IMR-90 (cell line): Measurements from ENCODE around the gene FAM110C. TPM values are rescaled to one million over a fixed set of nuclear protein-coding genes. Genes with fewer than 3 reads are reported as not detected.

Experiments used
- ATAC-seq: fragments of 200-7000 bp; cut with Tn5 transposase; 2 replicates; pipeline ENCODE4 v1.9.1; 2020; ENCODE audit warnings: low read depth, mild to moderate bottlenecking, moderate library complexity
- BruUV-seq: library from RNA; stranded (reverse); fragments of 400-500 nt; replicated peaks from 2 replicates; lab custom pipeline; 2021; lab: Mats Ljungman, UMichigan
- CTCF ChIA-PET: fragments of 300-600 bp; formaldehyde crosslinking; extraction: SDS; loops from one replicate; lab custom pipeline; 2021; ENCODE audit warnings: antibody characterized with exemption; lab: Yijun Ruan, JAX
- POLR2A ChIA-PET: fragments of 300-600 bp; sonication (Branson Sonifier 250); formaldehyde crosslinking; loops from one replicate; lab custom pipeline; 2022; ENCODE audit warnings: antibody characterized with exemption; ENCODE audit not compliant: unreplicated experiment; lab: Charles Lee
- DNase-seq: peaks from one replicate; pipeline ENCODE4 v3.0.0; 2013
- H2AFZ ChIP-seq: replicated peaks from 2 replicates; pipeline ENCODE3; 2013; ENCODE audit warnings: low read length, mild to moderate bottlenecking; ENCODE audit not compliant: poor library complexity
- H2AK5ac ChIP-seq: 2 replicates; pipeline ENCODE4 v1.6.1; 2013; ENCODE audit warnings: low read depth, low read length, inconsistent platforms
- H2AK9ac ChIP-seq: replicated peaks from 2 replicates; pipeline ENCODE3; 2013; ENCODE audit warnings: mild to moderate bottlenecking, low read depth, low read length, moderate library complexity; ENCODE audit not compliant: poor library complexity
- H2BK120ac ChIP-seq: 2 replicates; pipeline ENCODE4 v1.6.1; 2013; ENCODE audit warnings: low read depth, low read length, inconsistent platforms
- H2BK15ac ChIP-seq: 3 replicates; pipeline ENCODE4 v1.6.1; 2013; ENCODE audit warnings: low read depth, low read length, inconsistent platforms
- H2BK20ac ChIP-seq: 2 replicates; pipeline ENCODE4 v1.6.1; 2013; ENCODE audit warnings: low read depth, mild to moderate bottlenecking, inconsistent platforms, low read length, moderate library complexity
- H2BK5ac ChIP-seq: 2 replicates; pipeline ENCODE4 v1.6.1; 2013; ENCODE audit warnings: mild to moderate bottlenecking, low read depth, low read length, inconsistent platforms; ENCODE audit not compliant: poor library complexity, severe bottlenecking
- H3K14ac ChIP-seq: replicated peaks from 2 replicates; pipeline ENCODE4 v1.6.1; 2013; ENCODE audit warnings: low read depth, low read length, inconsistent platforms
- H3K18ac ChIP-seq: 2 replicates; pipeline ENCODE4 v1.6.1; 2013; ENCODE audit warnings: low read depth, low read length, control low read depth
- H3K23ac ChIP-seq: 2 replicates; pipeline ENCODE4 v1.6.1; 2013; ENCODE audit warnings: low read depth, low read length, inconsistent platforms
- H3K27ac ChIP-seq: 2 replicates; pipeline ENCODE4 v1.5.1; 2013; ENCODE audit warnings: mild to moderate bottlenecking, control low read depth, low read length; ENCODE audit not compliant: insufficient read depth
- H3K27me3 ChIP-seq: 2 replicates; pipeline ENCODE4 v1.6.1; 2013; ENCODE audit warnings: low read length; ENCODE audit not compliant: control insufficient read depth, insufficient read depth
- H3K36me3 ChIP-seq: 2 replicates; pipeline ENCODE4 v1.6.1; 2013; ENCODE audit warnings: low read length, mixed read lengths; ENCODE audit not compliant: control insufficient read depth, insufficient read depth
- H3K4ac ChIP-seq: 2 replicates; pipeline ENCODE4 v1.6.1; 2013; ENCODE audit warnings: low read depth, low read length, inconsistent platforms
- H3K4me1 ChIP-seq: 2 replicates; pipeline ENCODE4 v1.6.1; 2013; ENCODE audit warnings: low read length, mixed read lengths; ENCODE audit not compliant: control insufficient read depth, insufficient read depth
- H3K4me2 ChIP-seq: 2 replicates; pipeline ENCODE4 v1.6.1; 2013; ENCODE audit warnings: low read depth, mild to moderate bottlenecking, control low read depth, low read length, moderate library complexity
- H3K4me3 ChIP-seq: 2 replicates; pipeline ENCODE4 v1.5.1; 2013; ENCODE audit warnings: low read depth, mild to moderate bottlenecking, control low read depth, low read length, moderate library complexity; ENCODE audit not compliant: insufficient read depth
- H3K56ac ChIP-seq: 2 replicates; pipeline ENCODE4 v1.6.1; 2013; ENCODE audit warnings: low read length, inconsistent platforms; ENCODE audit not compliant: insufficient read depth; ENCODE audit errors: extremely low read depth
- H3K79me1 ChIP-seq, 2 experiments: 2 replicates each; pipeline ENCODE4 v1.6.1; 2013; ENCODE audit warnings: low read length in 2 of 2, inconsistent platforms in 1 of 2, low read depth in 1 of 2
- H3K9ac ChIP-seq: 2 replicates; pipeline ENCODE4 v1.6.1; 2013; ENCODE audit warnings: low read depth, low read length, control low read depth
- H3K9me1 ChIP-seq: 2 replicates; pipeline ENCODE4 v1.6.1; 2013; ENCODE audit warnings: low read length, inconsistent platforms; ENCODE audit not compliant: insufficient read depth
- H3K9me3 ChIP-seq: 2 replicates; pipeline ENCODE4 v1.6.1; 2013; ENCODE audit warnings: low read length; ENCODE audit not compliant: control insufficient read depth, insufficient read depth
- H4K20me1 ChIP-seq: 2 replicates; pipeline ENCODE4 v1.6.1; 2013; ENCODE audit warnings: low read length, inconsistent platforms; ENCODE audit not compliant: insufficient read depth
- H4K5ac ChIP-seq: 2 replicates; pipeline ENCODE4 v1.6.1; 2013; ENCODE audit warnings: mild to moderate bottlenecking, low read depth, low read length, control low read depth
- H4K8ac ChIP-seq, 2 experiments: 2 replicates each; pipeline ENCODE4 v1.6.1; 2013; ENCODE audit warnings: low read depth in 2 of 2, low read length in 2 of 2, control low read depth in 1 of 2, inconsistent platforms in 1 of 2
- H4K91ac ChIP-seq: 2 replicates; pipeline ENCODE4 v1.6.1; 2013; ENCODE audit warnings: low read depth, low read length, inconsistent platforms; ENCODE audit not compliant: insufficient read depth
- BHLHE40 ChIP-seq: fragments of 150-350 bp; IDR thresholded peaks from 2 replicates; pipeline ENCODE4 v1.6.1; 2016; ENCODE audit warnings: mild to moderate bottlenecking, low read depth, low read length
- CEBPB ChIP-seq: IDR thresholded peaks from 2 replicates; pipeline ENCODE4 v1.6.1; 2012; ENCODE audit warnings: low read depth, low read length, improper control_type of control experiment
- ELK1 ChIP-seq: fragments of 150-350 bp; IDR thresholded peaks from 2 replicates; pipeline ENCODE4 v1.6.1; 2016; ENCODE audit warnings: low read depth, mild to moderate bottlenecking, low read length, moderate library complexity, borderline replicate concordance
- MAFK ChIP-seq: IDR thresholded peaks from 2 replicates; pipeline ENCODE4 v1.6.1; 2012; ENCODE audit warnings: low read depth, low read length, improper control_type of control experiment
- MAZ ChIP-seq: IDR thresholded peaks from 2 replicates; pipeline ENCODE4 v1.6.1; 2012; ENCODE audit warnings: low read depth, mild to moderate bottlenecking, low read length, improper control_type of control experiment, moderate library complexity, borderline replicate concordance
- MXI1 ChIP-seq: IDR thresholded peaks from 2 replicates; pipeline ENCODE4 v1.6.1; 2012; ENCODE audit warnings: low read depth, mild to moderate bottlenecking, low read length, moderate library complexity, borderline replicate concordance
- POLR2A ChIP-seq: IDR thresholded peaks from 2 replicates; pipeline ENCODE4 v1.6.1; 2012; ENCODE audit warnings: mild to moderate bottlenecking, low read depth, low read length
- RAD21 ChIP-seq: IDR thresholded peaks from 2 replicates; pipeline ENCODE4 v1.6.1; 2012; ENCODE audit warnings: low read length, improper control_type of control experiment
- RCOR1 ChIP-seq: IDR thresholded peaks from 2 replicates; pipeline ENCODE4 v1.6.1; 2012; ENCODE audit warnings: mild to moderate bottlenecking, low read length, improper control_type of control experiment; ENCODE audit not compliant: insufficient replicate concordance
- RFX5 ChIP-seq: IDR thresholded peaks from 2 replicates; pipeline ENCODE4 v1.8.0; 2012; ENCODE audit warnings: low read depth, mild to moderate bottlenecking, low read length, moderate library complexity
- SMC3 ChIP-seq: fragments of 150-350 bp; IDR thresholded peaks from 2 replicates; pipeline ENCODE4 v1.6.1; 2016; ENCODE audit warnings: low read depth, mild to moderate bottlenecking, antibody characterized with exemption, low read length, moderate library complexity
- WGBS, 2 experiments: methylation state at CpG; one replicate each; pipeline versions ENCODE4 v1.1.5 to v1.1.7; 2013; ENCODE audit warnings: missing lambda C conversion rate in 2 of 2; ENCODE audit not compliant: insufficient read length in 1 of 2; ENCODE audit errors: extremely low coverage in 2 of 2; 5-methylcytosine and 5-hydroxymethylcytosine counted together
- dilution Hi-C: fragments of 300-500 bp; cut with HindIII; formaldehyde crosslinking; loops from one replicate; pipeline ENCODE4 v1.14.3; 2018; ENCODE audit warnings: low sequenced_read_pairs; ENCODE audit not compliant: unreplicated experiment
- in situ Hi-C: fragments of 300-500 bp; cut with MboI; formaldehyde crosslinking; loops from 3 replicates; pipeline ENCODE4 v1.14.3; 2019; ENCODE audit warnings: low sequenced_read_pairs, inconsistent platforms, mixed read lengths
- intact Hi-C: fragments of 100-400 bp; cut with micrococcal nuclease; formaldehyde crosslinking; loops from 2 replicates; pipeline ENCODE4 v1.10.0; 2022
- polyA plus RNA-seq, 3 experiments: library from polyadenylated mRNA; depleted of rRNA; stranded (reverse); fragments of >200 nt; gene quantifications; 2 replicates each; pipeline ENCODE4 v1.2.3, GENCODE V29; 2012; ENCODE audit warnings: low replicate concordance in 1 of 3
- total RNA-seq: library from RNA; depleted of rRNA; stranded (reverse); fragments of >200 nt; gene quantifications from 2 replicates; pipeline ENCODE4 v1.2.3, GENCODE V29; 2012
- TF ChIP-seq, protein P1 (sequence below): conservative IDR thresholded peaks from 2 replicates; pipeline ENCODE4 v1.5.1; 2012; ENCODE audit warnings: mild to moderate bottlenecking, low read depth, low read length, improper control_type of control experiment

FAM110C gene
- total and polyA plus RNA-seq, 2 of the 4 experiments (the other 2 are of a cell fraction): not detected

DNA sequence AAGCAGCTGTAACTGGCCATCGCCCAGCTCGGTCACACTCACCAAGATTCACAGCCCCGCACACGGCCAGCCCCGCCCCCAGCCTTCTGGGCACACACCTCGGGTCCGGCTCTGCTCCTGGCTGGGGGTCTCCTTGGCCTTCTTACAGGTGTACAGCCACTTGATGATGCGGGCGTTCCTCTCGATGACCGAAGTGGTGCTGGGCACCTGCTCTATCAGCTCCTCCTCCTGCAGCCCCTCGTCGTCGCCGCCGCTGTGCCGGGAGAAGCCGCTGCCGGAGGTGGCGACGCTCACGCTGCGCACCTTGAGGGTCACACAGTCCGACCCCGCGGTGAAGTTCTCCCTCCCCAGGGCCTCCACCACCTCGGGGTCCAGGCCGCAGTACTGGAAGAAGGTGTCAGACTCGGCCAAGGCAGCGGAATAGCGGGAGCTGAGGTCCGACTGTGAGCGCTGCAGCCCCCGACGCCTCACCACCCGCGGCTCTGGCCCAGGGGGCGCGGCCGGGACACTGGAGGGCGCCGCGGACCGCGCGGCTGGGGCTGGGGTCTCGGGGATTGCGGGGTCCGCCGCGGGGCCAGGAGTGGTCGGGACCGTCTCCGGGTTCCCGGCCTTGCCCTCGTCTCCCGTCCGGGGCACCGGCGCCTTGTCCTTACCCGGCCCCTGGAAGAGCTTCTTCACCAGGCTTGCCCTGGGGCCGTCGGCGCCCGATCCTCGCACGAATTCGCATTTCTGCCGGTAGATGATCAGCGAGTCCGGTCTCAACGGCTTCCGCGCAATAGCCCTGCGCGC, 769 bp downstream of the FAM110C start:
- Histone ChIP-seq H3K36me3 (no peaks in the 10 kb centered on the region), H3K9me3 (peaks cover 3% of the 10 kb centered on the region; the same call in 1 of the 2 replicates), H3K18ac (no peak overlapping the region), H2BK15ac (no peak overlapping the region), H3K23ac (no peak overlapping the region), H2BK20ac (no peak overlapping the region), H3K27ac (no peak overlapping the region), H2BK120ac (no peak overlapping the region), H3K4me1 (no peaks in the 10 kb centered on the region), H2AFZ (no peak overlapping the region), H4K20me1 (no peaks in the 10 kb centered on the region), H3K4ac (no peak overlapping the region), H4K91ac (no peak overlapping the region), H2BK5ac (no peak overlapping the region), H3K9me1 (no peaks in the 10 kb centered on the region), H4K5ac (no peak overlapping the region), H3K4me2 (no peak overlapping the region), H3K79me1 (no peaks in the 10 kb centered on the region), H3K9ac (no peak overlapping the region), H2AK5ac (no peak overlapping the region), H3K56ac (no peak overlapping the region), H2AK9ac (no peak overlapping the region), H3K14ac (no peak overlapping the region), H3K4me3 (no peak overlapping the region), H3K27me3 (no peaks in the 10 kb centered on the region; the same call in 1 of the 2 replicates), H4K8ac (no peak overlapping the region)
- in situ Hi-C loops (no loop called here), dilution Hi-C loops (no loop called here), intact Hi-C loops (no loop called here)
- TF ChIP-seq MAZ (no peak), MXI1 (no peak), CEBPB (no peak), RCOR1 (no peak), SMC3 (no peak), POLR2A (no peak), MAFK (no peak), RAD21 (no peak), ELK1 (no peak), RFX5 (no peak), BHLHE40 (no peak)
- TF ChIP-seq, protein P1, sequence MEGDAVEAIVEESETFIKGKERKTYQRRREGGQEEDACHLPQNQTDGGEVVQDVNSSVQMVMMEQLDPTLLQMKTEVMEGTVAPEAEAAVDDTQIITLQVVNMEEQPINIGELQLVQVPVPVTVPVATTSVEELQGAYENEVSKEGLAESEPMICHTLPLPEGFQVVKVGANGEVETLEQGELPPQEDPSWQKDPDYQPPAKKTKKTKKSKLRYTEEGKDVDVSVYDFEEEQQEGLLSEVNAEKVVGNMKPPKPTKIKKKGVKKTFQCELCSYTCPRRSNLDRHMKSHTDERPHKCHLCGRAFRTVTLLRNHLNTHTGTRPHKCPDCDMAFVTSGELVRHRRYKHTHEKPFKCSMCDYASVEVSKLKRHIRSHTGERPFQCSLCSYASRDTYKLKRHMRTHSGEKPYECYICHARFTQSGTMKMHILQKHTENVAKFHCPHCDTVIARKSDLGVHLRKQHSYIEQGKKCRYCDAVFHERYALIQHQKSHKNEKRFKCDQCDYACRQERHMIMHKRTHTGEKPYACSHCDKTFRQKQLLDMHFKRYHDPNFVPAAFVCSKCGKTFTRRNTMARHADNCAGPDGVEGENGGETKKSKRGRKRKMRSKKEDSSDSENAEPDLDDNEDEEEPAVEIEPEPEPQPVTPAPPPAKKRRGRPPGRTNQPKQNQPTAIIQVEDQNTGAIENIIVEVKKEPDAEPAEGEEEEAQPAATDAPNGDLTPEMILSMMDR: no peak
- BruUV-seq: no TSS peak
- ATAC-seq (no peak), DNase-seq (no peak)
- CTCF ChIA-PET: no interaction called here
- POLR2A ChIA-PET: no interaction called here
- 7% methylated on average over 27 of the region's 76 CpGs; no CpG with 5 or more reads in 1 of the 2 experiments for WGBS, 2 experiments
